Suprapubic skin (tissue), 3 donors: ENCODE measurements around the gene SRBD1.

ENCODE experiments used
- POLR2AphosphoS5 ChIP-seq, 3 donors: sonication (generic); formaldehyde crosslinking; IDR thresholded peaks; one replicate each; pipeline ENCODE4 v1.6.1; 2017; ENCODE audit warnings: antibody characterized with exemption in 3 of 3
- TF ChIP-seq, protein P1 (sequence below), 2 donors: fragments of 200-600 bp in 1 of 2; fragments of 450-650 bp in 1 of 2; sonication (generic) in 1 of 2; IDR thresholded peaks; one replicate each; pipeline ENCODE4 v1.5.1; 2016 to 2019; ENCODE audit warnings: antibody characterized with exemption in 2 of 2, mild to moderate bottlenecking in 1 of 2, moderate library complexity in 1 of 2

DNA sequence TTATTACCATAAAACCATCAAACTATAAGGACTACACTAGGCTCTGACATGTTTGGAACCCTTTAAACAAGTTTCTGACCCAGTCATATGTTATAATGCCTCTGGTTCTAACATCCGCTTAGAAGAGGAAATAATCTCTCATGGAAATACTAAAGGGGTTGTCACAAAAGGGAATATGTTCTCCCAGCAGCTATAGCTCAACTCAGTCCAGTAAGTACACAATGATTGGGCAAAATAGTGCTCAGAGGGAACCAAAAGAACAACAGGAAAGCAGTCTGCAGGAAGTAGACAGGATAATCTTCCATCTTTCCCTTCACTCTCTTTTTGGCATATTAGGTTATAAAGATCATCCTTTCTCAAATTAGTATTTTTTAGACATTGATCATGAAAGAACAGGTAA lies 4.3 kb downstream of the SRBD1 start:
- TF ChIP-seq, protein P1, sequence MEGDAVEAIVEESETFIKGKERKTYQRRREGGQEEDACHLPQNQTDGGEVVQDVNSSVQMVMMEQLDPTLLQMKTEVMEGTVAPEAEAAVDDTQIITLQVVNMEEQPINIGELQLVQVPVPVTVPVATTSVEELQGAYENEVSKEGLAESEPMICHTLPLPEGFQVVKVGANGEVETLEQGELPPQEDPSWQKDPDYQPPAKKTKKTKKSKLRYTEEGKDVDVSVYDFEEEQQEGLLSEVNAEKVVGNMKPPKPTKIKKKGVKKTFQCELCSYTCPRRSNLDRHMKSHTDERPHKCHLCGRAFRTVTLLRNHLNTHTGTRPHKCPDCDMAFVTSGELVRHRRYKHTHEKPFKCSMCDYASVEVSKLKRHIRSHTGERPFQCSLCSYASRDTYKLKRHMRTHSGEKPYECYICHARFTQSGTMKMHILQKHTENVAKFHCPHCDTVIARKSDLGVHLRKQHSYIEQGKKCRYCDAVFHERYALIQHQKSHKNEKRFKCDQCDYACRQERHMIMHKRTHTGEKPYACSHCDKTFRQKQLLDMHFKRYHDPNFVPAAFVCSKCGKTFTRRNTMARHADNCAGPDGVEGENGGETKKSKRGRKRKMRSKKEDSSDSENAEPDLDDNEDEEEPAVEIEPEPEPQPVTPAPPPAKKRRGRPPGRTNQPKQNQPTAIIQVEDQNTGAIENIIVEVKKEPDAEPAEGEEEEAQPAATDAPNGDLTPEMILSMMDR (IDR thresholded peaks at IDR 0.05) = no peak
- no peak for TF ChIP-seq POLR2AphosphoS5 (IDR thresholded peaks at IDR 0.05)
